ENCODE measurements around the gene CLRN3. TPM values are rescaled to one million over a fixed set of nuclear protein-coding genes. Genes with fewer than 3 reads are reported as not detected.

The CLRN3 gene
- total and polyA plus RNA-seq, 2 experiments from 2014 or later = not detected

GRCh38 chr10:127903789-127904188 is 11.0 kb upstream of the CLRN3 start:
- Histone ChIP-seq H3K27ac (ENCODE audit: low read depth) (no peak overlapping the region), H3K4me1 (ENCODE audit: insufficient read depth) (no peaks in the 10 kb centered on the region), H2AFZ (no peak overlapping the region), H3F3A (replicated peaks; ENCODE audit: low read depth) (no peaks in the 10 kb centered on the region), H3K79me2 (replicated peaks; ENCODE audit: insufficient read depth) (no peaks in the 10 kb centered on the region), H3K4me2 (no peak overlapping the region), H3K27me3 (ENCODE audit: insufficient read depth) (peaks cover 9% of the 10 kb centered on the region), H3K9me2 (ENCODE audit: insufficient read depth) (no peaks in the 10 kb centered on the region), H3K4me3 (no peak overlapping the region), H3K36me3 (ENCODE audit: insufficient read depth) (no peaks in the 10 kb centered on the region), H4K20me1 (replicated peaks; ENCODE audit: insufficient read depth) (no peaks in the 10 kb centered on the region)
- Mint-ChIP-seq H3K4me3 (no peak overlapping the region), H3K27me3 (ENCODE audit: insufficient read depth, low read depth, poor library complexity) (peaks cover 15% of the 10 kb centered on the region), H3K27ac (no peak overlapping the region), H3K4me1 (peaks cover 2% of the 10 kb centered on the region; the same call in 2 of the 3 replicates), H3K9me3 (no peaks in the 10 kb centered on the region; the same call in 2 of the 3 replicates), H3K36me3 (ENCODE audit: low read depth) (no peaks in the 10 kb centered on the region)
- ATAC-seq = no peak
- TF ChIP-seq JUNB (IDR thresholded peaks at IDR 0.05; ENCODE audit: unreplicated experiment) (no peak), CREB1 (CRISPR knock-in tag; IDR thresholded peaks at IDR 0.05; ENCODE audit: low read depth) (no peak), ZNF331 (CRISPR knock-in tag; IDR thresholded peaks at IDR 0.05; ENCODE audit: low read depth) (no peak), ETS1 (IDR thresholded peaks at IDR 0.05) (no peak), EZH2 (IDR thresholded peaks at IDR 0.05; ENCODE audit: low read depth, unreplicated experiment) (no peak)
- DNase-seq (ENCODE audit: low spot score) = no peak

GRCh38 chr10:127899766-127900387 is 7.1 kb upstream of the CLRN3 start:
- Mint-ChIP-seq H3K27me3 (ENCODE audit: insufficient read depth, low read depth, poor library complexity) (no peaks in the 10 kb centered on the region), H3K9me3 (peaks cover 4% of the 10 kb centered on the region; the same call in 2 of the 3 replicates), H3K27ac (no peak overlapping the region), H3K4me1 (no peaks in the 10 kb centered on the region), H3K36me3 (ENCODE audit: low read depth) (no peaks in the 10 kb centered on the region; the same call in 2 of the 3 replicates), H3K4me3 (no peak overlapping the region)
- no peak for ATAC-seq
- Histone ChIP-seq H3K4me2 (no peak overlapping the region), H3K27ac (ENCODE audit: low read depth) (no peak overlapping the region), H3K9me2 (ENCODE audit: insufficient read depth) (no peaks in the 10 kb centered on the region; the same call in 1 of the 2 replicates), H3F3A (replicated peaks; ENCODE audit: low read depth) (no peaks in the 10 kb centered on the region), H3K4me1 (ENCODE audit: insufficient read depth) (no peaks in the 10 kb centered on the region), H3K79me2 (replicated peaks; ENCODE audit: insufficient read depth) (no peaks in the 10 kb centered on the region), H3K27me3 (ENCODE audit: insufficient read depth) (no peaks in the 10 kb centered on the region), H3K4me3 (no peak overlapping the region), H4K20me1 (replicated peaks; ENCODE audit: insufficient read depth) (no peaks in the 10 kb centered on the region), H2AFZ (no peak overlapping the region), H3K36me3 (ENCODE audit: insufficient read depth) (no peaks in the 10 kb centered on the region)
- no peak for DNase-seq (ENCODE audit: low spot score)
- TF ChIP-seq ZNF331 (CRISPR knock-in tag; IDR thresholded peaks at IDR 0.05; ENCODE audit: low read depth) (no peak), REST (IDR thresholded peaks at IDR 0.05; ENCODE audit: unreplicated experiment) (no peak), ETS1 (IDR thresholded peaks at IDR 0.05) (no peak), STAT1 (IDR thresholded peaks at IDR 0.05; ENCODE audit: unreplicated experiment) (no peak), EZH2phosphoT487 (IDR thresholded peaks at IDR 0.05; ENCODE audit: unreplicated experiment) (no peak), CREB1 (CRISPR knock-in tag; IDR thresholded peaks at IDR 0.05; ENCODE audit: low read depth) (no peak), EZH2 (IDR thresholded peaks at IDR 0.05; ENCODE audit: low read depth, unreplicated experiment) (no peak), JUNB (IDR thresholded peaks at IDR 0.05; ENCODE audit: unreplicated experiment) (no peak), NANOG (IDR thresholded peaks at IDR 0.05; ENCODE audit: borderline replicate concordance) (no peak), POLR2AphosphoS5 (IDR thresholded peaks at IDR 0.05; ENCODE audit: low read depth) (no peak), ZNF114 (CRISPR knock-in tag; IDR thresholded peaks at IDR 0.05) (no peak)
- TF ChIP-seq, protein P1, sequence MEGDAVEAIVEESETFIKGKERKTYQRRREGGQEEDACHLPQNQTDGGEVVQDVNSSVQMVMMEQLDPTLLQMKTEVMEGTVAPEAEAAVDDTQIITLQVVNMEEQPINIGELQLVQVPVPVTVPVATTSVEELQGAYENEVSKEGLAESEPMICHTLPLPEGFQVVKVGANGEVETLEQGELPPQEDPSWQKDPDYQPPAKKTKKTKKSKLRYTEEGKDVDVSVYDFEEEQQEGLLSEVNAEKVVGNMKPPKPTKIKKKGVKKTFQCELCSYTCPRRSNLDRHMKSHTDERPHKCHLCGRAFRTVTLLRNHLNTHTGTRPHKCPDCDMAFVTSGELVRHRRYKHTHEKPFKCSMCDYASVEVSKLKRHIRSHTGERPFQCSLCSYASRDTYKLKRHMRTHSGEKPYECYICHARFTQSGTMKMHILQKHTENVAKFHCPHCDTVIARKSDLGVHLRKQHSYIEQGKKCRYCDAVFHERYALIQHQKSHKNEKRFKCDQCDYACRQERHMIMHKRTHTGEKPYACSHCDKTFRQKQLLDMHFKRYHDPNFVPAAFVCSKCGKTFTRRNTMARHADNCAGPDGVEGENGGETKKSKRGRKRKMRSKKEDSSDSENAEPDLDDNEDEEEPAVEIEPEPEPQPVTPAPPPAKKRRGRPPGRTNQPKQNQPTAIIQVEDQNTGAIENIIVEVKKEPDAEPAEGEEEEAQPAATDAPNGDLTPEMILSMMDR (conservative IDR thresholded peaks at IDR 0.05; ENCODE audit: low read depth in 2 of 2) = no peak

Data from GM23338 (cell line).